GM12878 (cell line): ENCODE data around the gene LMAN1L. TPM values are rescaled to one million over a fixed set of nuclear protein-coding genes. Genes with fewer than 3 reads are reported as not detected.
A peak's percentile ranks its signal among the peaks of the same experiment; 100 is the strongest.

Experiments used
- BCLAF1 ChIP-seq: fragments of 450-650 bp; IDR thresholded peaks from 2 replicates; pipeline ENCODE4 v1.6.1; 2017; ENCODE audit warnings: antibody characterized with exemption, mild to moderate bottlenecking, moderate library complexity
- CHD2 ChIP-seq: IDR thresholded peaks from 2 replicates; pipeline ENCODE4 v1.6.1; 2011; ENCODE audit warnings: low read depth, low read length, improper control_type of control experiment, borderline replicate concordance
- CREM ChIP-seq: IDR thresholded peaks from 2 replicates; pipeline ENCODE4 v1.6.1; 2014; ENCODE audit warnings: antibody characterized with exemption, low read depth
- CUX1 ChIP-seq: IDR thresholded peaks from 2 replicates; pipeline ENCODE4 v1.6.1; 2012; ENCODE audit warnings: improper control_type of control experiment, low read depth, low read length; ENCODE audit not compliant: insufficient replicate concordance
- EZH2 ChIP-seq: IDR thresholded peaks from 2 replicates; pipeline ENCODE4 v1.6.1; 2012; ENCODE audit warnings: low read depth, mild to moderate bottlenecking, control low read depth, inconsistent platforms, low read length, borderline replicate concordance; ENCODE audit not compliant: control insufficient read depth
- FOXK2 ChIP-seq: fragments of 450-650 bp; IDR thresholded peaks from 2 replicates; pipeline ENCODE4 v1.6.1; 2017; ENCODE audit warnings: mild to moderate bottlenecking, moderate library complexity
- GABPA ChIP-seq: IDR thresholded peaks from 2 replicates; pipeline ENCODE4 v1.6.1; 2014; ENCODE audit warnings: antibody characterized with exemption, low read depth, mild to moderate bottlenecking, inconsistent platforms
- HSF1 ChIP-seq: fragments of 150-350 bp; IDR thresholded peaks from 2 replicates; pipeline ENCODE4 v1.6.1; 2014; ENCODE audit warnings: mild to moderate bottlenecking, low read depth, low read length
- IRF3 ChIP-seq: fragments of 450-650 bp; IDR thresholded peaks from 2 replicates; pipeline ENCODE4 v1.6.1; 2014; ENCODE audit warnings: mild to moderate bottlenecking
- MEF2A ChIP-seq: IDR thresholded peaks from 2 replicates; pipeline ENCODE4 v1.6.1; 2011; ENCODE audit warnings: low read depth, mild to moderate bottlenecking, low read length, moderate library complexity; ENCODE audit not compliant: insufficient read depth
- NRF1 ChIP-seq: conservative IDR thresholded peaks from 2 replicates; pipeline ENCODE4 v1.6.1; 2011; ENCODE audit warnings: mild to moderate bottlenecking, low read depth, low read length, improper control_type of control experiment
- POU2F2 ChIP-seq: IDR thresholded peaks from 3 replicates; pipeline ENCODE4 v1.6.1; 2011; ENCODE audit warnings: low read depth, mild to moderate bottlenecking, low read length, borderline replicate concordance
- RAD21 ChIP-seq: IDR thresholded peaks from 2 replicates; pipeline ENCODE4 v1.6.1; 2011; ENCODE audit warnings: mild to moderate bottlenecking, low read depth, low read length, moderate library complexity; ENCODE audit not compliant: insufficient read depth
- SMARCA5 ChIP-seq: fragments of 450-650 bp; IDR thresholded peaks from 2 replicates; pipeline ENCODE4 v1.6.1; 2017; ENCODE audit warnings: mild to moderate bottlenecking
- TAF1 ChIP-seq: IDR thresholded peaks from 2 replicates; pipeline ENCODE4 v1.6.1; 2011; ENCODE audit warnings: mild to moderate bottlenecking, low read depth, low read length, borderline replicate concordance
- TBL1XR1 ChIP-seq: IDR thresholded peaks from 2 replicates; pipeline ENCODE4 v1.6.1; 2012; ENCODE audit warnings: low read depth, low read length, improper control_type of control experiment
- TCF12 ChIP-seq: IDR thresholded peaks from 2 replicates; pipeline ENCODE4 v1.6.1; 2011; ENCODE audit warnings: low read depth, mild to moderate bottlenecking, low read length
- polyA plus RNA-seq, 11 experiments: library from polyadenylated mRNA; depleted of rRNA in 4 of 11; unstranded in 6 of 11; stranded (reverse) in 5 of 11; fragments of >200 nt; fragmentation: Nextera tagmentation in 4 of 11; fragmentation: Illumina TruSeq in 1 of 11; extraction: Ambion mirVana in 4 of 11; extraction: Trizol in 1 of 11; gene quantifications; 1 replicate in 1 of 11; 2 replicates in 10 of 11; pipeline versions ENCODE4 v1.2.1 to v1.2.3, GENCODE V29; 2011 to 2016; ENCODE audit warnings: inconsistent platforms in 2 of 11, missing spikeins in 2 of 11, low read depth in 1 of 11
- total RNA-seq, 4 experiments: library from RNA; depleted of rRNA in 3 of 4; stranded (reverse); fragments of >200 nt in 3 of 4; fragmentation: Illumina TruSeq in 1 of 4; extraction: Trizol in 1 of 4; gene quantifications; 2 replicates each; pipeline versions ENCODE4 v1.2.1 to v1.2.3, GENCODE V29; 2013 to 2021

LMAN1L gene
- total and polyA plus RNA-seq, 10 of the 15 experiments (the other 5 are each of a cell fraction or from before 2014, with no cell fraction given) = not detected

GRCh38 chr15:74842581-74843444 is 30.2 kb downstream of the LMAN1L start, which contains the start of gene ULK3 (continued):
- TF ChIP-seq HSF1 (no peak), SMARCA5 (no peak; the same call in none of the 2 replicates), NRF1 (no peak), TCF12 (no peak), EZH2 (no peak), CHD2 (peak; percentile 83; the same call in 1 of the 2 replicates), RAD21 (peak; percentile 26), CREM (peak; percentile 55), MEF2A (peak; percentile 37; the same call in 1 of the 2 replicates), GABPA (no peak), POU2F2 (no peak), TBL1XR1 (peak; percentile 39; the same call in 1 of the 2 replicates), FOXK2 (no peak), CUX1 (no peak), IRF3 (0 out of 2 replicates have a peak, but pooled peaks have one; percentile 39), TAF1 (no peak; the same call in 1 of the 2 replicates), BCLAF1 (peak; percentile 58; the same call in 1 of the 2 replicates)
